Left ventricle myocardium inferior (tissue), 1 donor: ENCODE results near the gene MEGF9. TPM values are rescaled to one million over a fixed set of nuclear protein-coding genes. Genes with fewer than 3 reads are reported as not detected.

Experiments used
- DNase-seq: peaks from one replicate; pipeline ENCODE4 v3.0.0-alpha.2; 2020
- H3K27ac ChIP-seq: fragments of 200-600 bp; replicated peaks from 2 replicates; pipeline ENCODE4 v1.8.0; 2021
- H3K27me3 ChIP-seq: fragments of 200-600 bp; 2 replicates; pipeline ENCODE4 v1.8.0; 2021; ENCODE audit warnings: low read depth
- H3K36me3 ChIP-seq: fragments of 200-600 bp; 2 replicates; pipeline ENCODE4 v1.8.0; 2021
- H3K4me1 ChIP-seq: fragments of 200-600 bp; 2 replicates; pipeline ENCODE4 v1.8.0; 2021
- H3K4me3 ChIP-seq: fragments of 200-600 bp; 2 replicates; pipeline ENCODE4 v1.8.0; 2021; ENCODE audit warnings: mild to moderate bottlenecking, moderate library complexity
- H3K9me3 ChIP-seq: fragments of 200-600 bp; replicated peaks from 2 replicates; pipeline ENCODE4 v1.8.0; 2021
- CTCF ChIP-seq: fragments of 200-600 bp; IDR thresholded peaks from 2 replicates; pipeline ENCODE4 v1.8.0; 2021; ENCODE audit warnings: antibody characterized with exemption, mild to moderate bottlenecking, borderline replicate concordance
- intact Hi-C: fragments of 100-400 bp; cut with micrococcal nuclease; formaldehyde crosslinking; loops from one replicate; pipeline ENCODE4 v1.11.0; 2022
- total RNA-seq: library from RNA; stranded (reverse); fragmentation: NEBNext Ultra II Directional; extraction: Animal tissue kit (Norgen Biotek cat#: 25700); gene quantifications from one replicate; pipeline ENCODE4 v1.2.1, GENCODE V29; 2021
- donor health status: DM: no; HTN: yes; CAD: no; lungs with severe emphysema.

Gene MEGF9
- total RNA-seq, 1 donor from 2014 or later = 5.1 TPM

GRCh38 chr9:120625222-120625621 lies 89.0 kb downstream of the MEGF9 start:
- intact Hi-C loops = loop anchor here (10.0 kb wide), 1 partner anchor 110 kb away; no protein-coding TSS in a partner anchor

DNA sequence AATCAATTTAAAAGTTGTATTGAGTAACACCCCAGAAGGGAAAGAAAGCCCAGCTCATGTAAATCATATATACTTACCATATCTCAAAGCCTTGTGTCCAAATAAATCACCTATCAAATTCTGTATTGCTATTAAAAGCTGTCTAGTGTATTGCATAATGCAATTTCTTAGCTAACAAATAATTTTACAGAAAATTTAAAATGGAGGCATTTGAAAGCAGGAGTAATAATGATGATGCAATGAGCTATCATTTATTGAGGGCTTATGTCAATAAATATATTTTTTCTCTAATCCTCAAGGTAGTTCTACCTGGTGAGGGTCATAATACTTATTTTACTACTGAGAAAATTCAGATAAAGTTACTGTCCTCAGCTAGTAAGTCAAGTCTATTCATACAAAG lies 91.5 kb downstream of the MEGF9 start:
- H3K27me3 ChIP-seq = no peaks in the 10 kb centered on the region
- peaks cover 3% of the 10 kb centered on the region for H3K4me1 ChIP-seq
- H3K9me3 ChIP-seq = no peaks in the 10 kb centered on the region
- H3K36me3 ChIP-seq = no peaks in the 10 kb centered on the region
- DNase-seq = no peak
- H3K4me3 ChIP-seq = no peak overlapping the region
- TF ChIP-seq CTCF = no peak
- no peak overlapping the region for H3K27ac ChIP-seq
- intact Hi-C loops = loop anchor here (10.0 kb wide), 1 partner anchor 112 kb away; no protein-coding TSS in a partner anchor

More at GRCh38 chr9:120625222-120625621, 89.0 kb downstream of the MEGF9 start:
- Histone ChIP-seq H3K27me3 (no peaks in the 10 kb centered on the region), H3K36me3 (no peaks in the 10 kb centered on the region), H3K9me3 (no peaks in the 10 kb centered on the region), H3K4me1 (peaks cover 3% of the 10 kb centered on the region), H3K4me3 (no peak overlapping the region), H3K27ac (no peak overlapping the region)
- TF ChIP-seq CTCF = no peak
- no peak for DNase-seq

DNA sequence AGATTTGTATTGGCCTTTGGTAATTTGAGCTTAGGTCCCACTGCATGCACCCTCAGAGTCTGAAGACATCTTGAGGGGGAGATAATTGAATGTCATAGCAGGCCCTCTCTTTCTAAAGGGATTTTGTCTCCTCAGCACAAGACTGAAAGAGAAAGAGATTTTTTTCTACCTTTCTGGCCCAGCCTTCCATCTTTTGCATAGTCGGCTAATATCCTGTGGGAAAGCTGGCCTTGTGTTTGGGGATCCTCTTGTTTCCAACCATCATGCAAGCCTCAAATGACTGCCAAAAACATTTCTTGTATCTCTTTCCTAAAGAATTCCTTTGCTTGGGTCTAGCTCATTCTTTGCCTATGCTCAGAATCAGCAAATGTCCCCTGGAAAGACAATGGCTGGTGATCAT lies 92.3 kb downstream of the MEGF9 start:
- TF ChIP-seq CTCF = no peak
- intact Hi-C loops = loop anchor here (10.0 kb wide), 1 partner anchor 113 kb away; no protein-coding TSS in a partner anchor
- no peak for DNase-seq
- Histone ChIP-seq H3K4me3 (no peak overlapping the region), H3K36me3 (no peaks in the 10 kb centered on the region), H3K9me3 (no peaks in the 10 kb centered on the region), H3K4me1 (peaks cover 3% of the 10 kb centered on the region), H3K27me3 (no peaks in the 10 kb centered on the region), H3K27ac (no peak overlapping the region)

DNA sequence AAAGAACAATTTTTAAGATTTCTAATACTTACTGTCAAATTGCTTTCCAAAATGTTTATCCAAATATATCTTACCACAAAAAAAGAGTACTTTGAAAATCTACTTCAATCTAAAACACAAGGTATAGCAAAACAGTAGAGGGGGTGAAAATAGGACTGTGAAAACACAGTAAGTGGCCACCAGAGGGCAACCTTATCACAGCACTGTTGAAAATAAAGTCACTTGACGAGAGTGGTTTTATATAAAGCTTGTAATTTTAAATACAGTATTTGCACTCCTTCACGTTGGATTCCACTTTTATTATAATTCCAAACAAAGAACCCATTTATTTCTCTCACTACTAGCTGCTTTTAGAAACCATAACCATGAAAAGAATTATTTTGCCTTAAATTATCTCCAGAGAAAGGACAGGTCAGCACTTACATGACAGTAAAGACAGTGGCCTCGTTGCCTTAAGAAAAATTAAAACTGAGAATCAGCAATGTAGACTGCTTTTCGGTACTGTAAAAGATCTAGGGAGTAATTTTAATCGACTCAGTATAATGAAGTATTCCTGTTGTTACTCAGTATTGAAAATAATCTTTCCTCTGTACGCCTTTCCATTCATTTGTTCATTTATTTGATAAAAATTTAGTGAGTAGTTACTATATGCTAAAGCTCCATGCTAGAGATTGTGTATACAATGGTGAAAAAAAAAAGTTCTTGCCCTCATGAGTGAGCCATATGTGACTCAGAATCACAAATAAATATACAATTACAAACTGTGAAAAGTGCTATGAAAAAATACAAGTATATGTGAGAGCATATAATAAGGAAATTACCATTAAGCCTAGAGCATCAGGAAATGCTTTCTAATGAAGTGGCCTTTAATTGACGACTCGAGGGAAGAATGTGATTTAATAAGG lies 94.3 kb downstream of the MEGF9 start:
- DNase-seq = no peak
- H3K4me3 ChIP-seq = no peak overlapping the region
- H3K9me3 ChIP-seq = no peaks in the 10 kb centered on the region
- intact Hi-C loops = loop anchor here (10.0 kb wide), 1 partner anchor 115 kb away; no protein-coding TSS in a partner anchor
- peak; percentile 88 for TF ChIP-seq CTCF
- H3K27me3 ChIP-seq = no peaks in the 10 kb centered on the region
- no peak overlapping the region for H3K27ac ChIP-seq
- H3K4me1 ChIP-seq = peaks cover 2% of the 10 kb centered on the region
- no peaks in the 10 kb centered on the region for H3K36me3 ChIP-seq

GRCh38 chr9:120616966-120617935 lies 97.0 kb downstream of the MEGF9 start:
- no peaks in the 10 kb centered on the region for H3K36me3 ChIP-seq
- H3K27ac ChIP-seq = no peak overlapping the region
- no peaks in the 10 kb centered on the region for H3K9me3 ChIP-seq
- no peaks in the 10 kb centered on the region for H3K27me3 ChIP-seq
- no peak for TF ChIP-seq CTCF
- H3K4me3 ChIP-seq = no peak overlapping the region
- intact Hi-C loops = no loop called here
- no peak for DNase-seq
- no peaks in the 10 kb centered on the region for H3K4me1 ChIP-seq
